ENCODE measurements around the gene RTF1.
"Not testable (repeated sequence)": the region's sequence is repeated elsewhere in the genome, so short reads cannot be mapped to it uniquely, and the experiment has no call there.

RTF1 gene

GRCh38 chr15:41416742-41417417 is at the start of gene RTF1:
Gene RTF1 (plus strand): TSS chr15:41417095. CDS start chr15:41417116, 21 bp downstream.
- DNase-seq = peak; percentile 28

DNA sequence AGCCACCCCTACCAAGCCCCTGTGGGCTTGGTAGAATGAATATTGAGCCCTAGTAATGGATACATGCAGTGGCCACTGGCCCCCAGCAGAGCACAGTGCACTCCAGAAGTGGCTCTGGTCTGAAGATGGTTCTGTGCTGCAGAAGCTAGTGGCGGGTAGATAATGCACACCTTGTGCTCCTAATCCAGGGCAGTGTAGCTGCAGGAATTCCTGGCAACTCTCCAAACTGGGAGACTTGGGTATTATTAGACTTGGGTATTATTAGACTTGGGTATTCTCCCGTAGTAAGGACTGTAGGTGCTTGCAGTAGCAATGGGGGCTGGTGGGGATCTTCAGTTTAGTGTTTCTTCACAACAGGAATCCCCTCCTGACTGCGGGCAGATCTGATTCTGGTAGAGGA is 49.5 kb upstream of the RTF1 start:
- no peak for DNase-seq

DNA sequence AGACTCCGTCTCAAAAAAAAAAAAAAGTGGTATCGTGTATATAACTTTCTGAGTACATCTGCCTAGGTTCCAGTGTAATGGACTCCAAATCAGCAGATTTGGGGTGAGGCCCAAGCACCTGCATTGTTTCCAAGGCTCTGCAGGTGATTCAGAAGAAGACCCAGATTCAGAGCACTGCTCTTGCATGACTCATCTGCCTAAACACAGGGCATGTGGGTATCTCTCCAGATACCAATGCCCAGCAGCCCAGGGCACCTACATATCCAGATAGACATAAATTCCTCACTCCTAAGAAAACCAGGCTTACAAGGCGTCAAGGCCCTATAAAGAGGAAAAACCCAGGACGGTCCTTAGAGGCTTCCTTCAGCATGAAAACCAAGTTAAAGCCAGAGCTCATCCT is 38.9 kb upstream of the RTF1 start:
- no peak for DNase-seq

DNA sequence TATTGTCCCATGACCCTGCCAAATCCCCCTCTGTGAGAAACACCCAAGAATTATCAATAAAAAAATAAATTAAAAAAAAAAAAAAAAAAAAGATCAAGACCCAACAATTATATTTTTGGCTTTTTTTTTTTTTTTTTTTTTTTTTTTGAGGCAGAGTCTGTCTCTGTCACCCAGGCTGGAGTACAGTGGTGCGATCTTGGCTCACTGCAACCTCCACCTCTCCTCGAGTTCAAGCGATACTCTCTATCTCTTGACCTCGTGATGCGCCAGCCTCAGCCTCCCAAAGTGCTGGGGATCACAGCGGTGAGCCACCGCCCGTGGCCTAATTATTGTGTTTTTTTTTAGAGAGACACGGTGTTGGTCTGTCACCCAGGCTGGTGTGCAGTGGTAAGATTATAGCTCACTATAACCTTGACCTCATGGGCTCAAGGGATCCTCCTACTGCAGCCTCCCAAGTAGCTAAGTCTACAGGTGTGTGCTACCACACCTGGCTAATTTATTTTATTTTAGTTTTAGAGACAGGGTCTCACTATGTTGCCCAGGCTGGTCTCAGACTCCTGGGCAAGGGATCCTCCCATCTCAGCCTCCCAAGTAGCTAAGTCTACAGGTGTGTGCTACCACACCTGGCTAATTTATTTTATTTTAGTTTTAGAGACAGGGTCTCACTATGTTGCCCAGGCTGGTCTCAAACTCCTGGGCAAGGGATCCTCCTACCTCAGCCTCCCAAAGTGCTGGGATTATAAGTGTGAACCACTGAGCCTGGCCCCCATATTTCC is 32.7 kb upstream of the RTF1 start:
- not testable (repeated sequence) for DNase-seq

DNA sequence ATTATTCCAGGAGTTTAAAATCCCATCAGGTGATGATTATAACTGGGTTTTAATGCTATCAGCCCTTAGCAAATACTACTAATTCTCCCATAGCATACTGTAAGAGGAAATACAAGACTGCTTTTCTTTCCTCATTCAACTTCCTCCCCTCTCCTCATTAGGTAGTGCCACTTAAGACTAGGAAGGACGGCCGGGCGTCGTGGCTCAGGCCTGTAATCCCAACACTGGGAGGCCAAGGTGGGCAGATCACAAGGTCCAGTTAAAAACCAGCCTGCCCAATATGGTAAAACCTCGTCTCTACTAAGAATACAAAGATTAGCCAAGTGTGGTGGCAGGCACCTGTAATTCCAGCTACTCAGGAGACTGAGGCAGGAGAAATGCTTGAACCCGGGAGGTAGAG is 29.2 kb upstream of the RTF1 start:
- DNase-seq = no peak

DNA sequence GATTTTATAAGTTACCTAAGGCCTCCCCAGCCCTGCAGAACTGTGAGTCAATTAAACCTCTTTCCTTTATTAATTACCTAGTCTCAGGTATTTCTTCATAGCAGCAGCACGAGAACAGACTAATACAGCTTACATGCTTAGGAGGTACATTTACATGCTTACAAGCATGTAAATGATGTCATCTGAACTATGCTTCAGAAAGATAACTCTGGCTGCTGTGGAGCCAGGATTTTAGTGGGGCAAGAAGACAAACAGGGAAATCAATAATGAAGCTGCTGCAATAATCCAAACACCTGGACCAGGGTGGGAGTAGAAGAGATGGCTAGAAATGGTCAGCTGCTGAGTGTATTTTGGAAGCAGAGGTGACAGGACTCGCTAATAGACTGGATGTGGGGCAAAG is 24.2 kb upstream of the RTF1 start:
- no peak for DNase-seq

GRCh38 chr15:41394924-41395323 is 22.0 kb upstream of the RTF1 start:
- DNase-seq = no peak

- DNase-seq = no peak
Measured at GRCh38 chr15:41396111-41396510, 20.8 kb upstream of the RTF1 start.

DNA sequence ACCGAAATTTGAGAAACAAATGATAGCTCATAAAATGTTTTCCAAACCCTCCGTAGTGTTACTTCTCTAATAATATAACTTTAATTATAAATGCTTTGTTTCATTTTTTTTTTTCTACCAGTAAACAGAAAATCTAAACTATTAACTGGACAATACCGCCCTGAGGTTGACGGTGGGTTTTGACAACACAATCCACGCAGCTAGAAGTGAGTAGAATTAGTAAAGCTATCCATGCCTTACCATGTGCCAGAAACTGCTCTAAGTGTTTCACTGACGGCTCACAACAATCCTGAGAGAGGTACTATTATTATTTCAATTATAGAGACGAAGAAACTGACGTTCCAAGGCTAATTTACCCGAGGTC is 15.0 kb upstream of the RTF1 start:
- no peak for DNase-seq

DNA sequence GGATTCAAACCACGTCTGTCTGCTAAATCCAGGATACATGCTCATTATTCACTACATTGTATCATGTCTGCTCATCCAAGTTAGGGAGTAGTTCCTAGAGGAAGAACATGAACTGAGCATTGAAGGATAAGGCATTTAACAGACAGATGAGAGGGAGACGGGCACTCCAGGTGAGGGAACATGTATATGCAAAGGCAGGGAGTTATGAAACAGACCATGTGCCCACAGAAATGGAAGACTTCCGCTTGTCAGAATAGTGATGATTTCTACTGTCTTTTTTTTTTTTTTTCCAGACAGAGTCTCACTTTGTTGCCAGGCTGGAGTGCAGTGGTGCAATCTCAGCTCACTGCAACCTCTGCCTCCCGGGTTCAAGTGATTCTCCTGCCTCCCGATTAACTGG is 9.6 kb upstream of the RTF1 start:
- no peak for DNase-seq

- no peak for DNase-seq
Measured at GRCh38 chr15:41408234-41408641, 8.7 kb upstream of the RTF1 start.

- no peak for DNase-seq
Measured at GRCh38 chr15:41411031-41411430, 5.9 kb upstream of the RTF1 start.

DNA sequence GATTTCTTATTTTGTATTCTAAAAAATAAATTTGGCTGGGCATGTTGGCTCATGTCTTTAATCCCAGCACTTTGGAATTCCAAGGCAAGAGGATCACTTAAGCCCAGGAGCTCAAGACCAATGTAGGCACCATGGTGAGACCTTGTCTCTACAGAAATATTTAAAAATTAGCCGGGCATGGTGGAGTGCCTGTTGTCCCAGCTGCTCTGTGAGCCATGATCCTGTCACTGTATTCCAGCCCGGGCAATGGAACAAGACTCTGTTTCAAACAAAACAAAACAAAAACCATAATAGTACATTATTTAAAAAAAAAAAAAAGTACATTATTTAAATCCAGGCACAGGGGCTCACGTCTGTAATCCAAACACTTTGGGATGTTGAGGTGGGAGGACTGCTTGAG is 5.5 kb upstream of the RTF1 start:
- no peak for DNase-seq

DNA sequence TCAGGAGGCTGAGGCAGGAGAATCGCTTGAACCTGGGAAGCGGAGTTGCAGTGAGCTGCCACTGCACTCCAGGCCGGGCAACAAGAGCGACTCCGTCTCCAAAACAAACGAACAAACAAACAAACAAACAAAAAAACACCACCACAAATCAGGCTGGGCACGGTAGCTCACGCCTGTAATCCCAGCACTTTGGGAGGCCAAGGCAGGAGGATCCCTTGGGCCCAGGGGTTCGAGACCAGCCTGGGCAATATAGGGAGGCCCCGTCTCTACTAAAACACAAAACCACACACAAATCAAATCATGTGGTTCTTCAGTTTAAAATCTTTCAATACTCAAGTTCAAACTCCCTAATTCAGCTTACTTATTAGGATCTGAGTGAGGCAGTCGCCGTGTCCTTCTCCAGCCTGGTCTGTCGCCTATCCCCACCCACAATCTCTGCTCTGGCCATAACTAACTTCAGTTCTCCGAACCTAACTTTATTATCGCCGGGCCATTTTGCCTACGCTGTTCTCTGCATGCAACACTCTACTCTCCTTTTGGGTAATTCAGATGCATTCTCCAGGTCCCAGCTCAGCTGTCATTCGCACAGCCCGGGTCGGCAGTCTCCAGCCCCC is 660 bp upstream of the RTF1 start:
- no peak for DNase-seq

DNA sequence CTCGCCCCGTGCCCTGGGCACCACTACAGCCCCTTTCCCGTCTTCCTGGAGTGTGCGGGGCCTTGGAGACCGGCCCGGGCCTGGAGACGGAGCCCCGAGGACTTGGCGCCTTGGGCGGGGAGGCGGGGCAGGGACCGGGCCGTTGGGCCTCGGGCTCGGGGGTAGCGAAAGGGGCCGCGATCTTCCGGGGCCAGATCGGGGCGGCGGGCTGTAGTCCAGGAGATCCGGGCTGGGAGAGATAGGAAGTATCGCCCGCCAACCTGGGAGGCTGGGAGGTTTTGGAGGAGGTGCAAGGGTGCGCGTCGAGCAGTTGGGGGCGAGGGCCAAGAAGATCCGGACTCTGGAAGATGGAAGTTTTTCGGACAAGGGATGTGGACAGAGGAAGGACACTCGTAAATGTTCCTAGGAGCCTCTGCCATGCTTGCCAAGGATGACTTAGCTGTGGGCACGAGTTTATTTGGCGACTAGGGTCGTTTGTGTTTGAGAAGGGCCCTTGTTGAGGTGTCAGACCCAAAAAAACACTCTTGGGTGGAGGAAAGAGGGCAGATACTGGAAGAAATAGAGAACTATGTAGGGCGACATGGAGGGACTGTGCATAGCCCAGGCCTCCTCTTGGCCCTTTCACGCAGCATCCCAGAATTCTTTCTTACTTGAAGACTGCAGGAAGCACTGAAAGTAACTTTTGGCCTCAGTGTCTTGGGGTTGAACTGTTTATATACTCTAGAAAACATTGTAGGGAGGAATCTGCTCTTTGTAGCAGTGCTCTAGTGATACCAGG is 712 bp downstream of the RTF1 start:
- no peak for DNase-seq

DNA sequence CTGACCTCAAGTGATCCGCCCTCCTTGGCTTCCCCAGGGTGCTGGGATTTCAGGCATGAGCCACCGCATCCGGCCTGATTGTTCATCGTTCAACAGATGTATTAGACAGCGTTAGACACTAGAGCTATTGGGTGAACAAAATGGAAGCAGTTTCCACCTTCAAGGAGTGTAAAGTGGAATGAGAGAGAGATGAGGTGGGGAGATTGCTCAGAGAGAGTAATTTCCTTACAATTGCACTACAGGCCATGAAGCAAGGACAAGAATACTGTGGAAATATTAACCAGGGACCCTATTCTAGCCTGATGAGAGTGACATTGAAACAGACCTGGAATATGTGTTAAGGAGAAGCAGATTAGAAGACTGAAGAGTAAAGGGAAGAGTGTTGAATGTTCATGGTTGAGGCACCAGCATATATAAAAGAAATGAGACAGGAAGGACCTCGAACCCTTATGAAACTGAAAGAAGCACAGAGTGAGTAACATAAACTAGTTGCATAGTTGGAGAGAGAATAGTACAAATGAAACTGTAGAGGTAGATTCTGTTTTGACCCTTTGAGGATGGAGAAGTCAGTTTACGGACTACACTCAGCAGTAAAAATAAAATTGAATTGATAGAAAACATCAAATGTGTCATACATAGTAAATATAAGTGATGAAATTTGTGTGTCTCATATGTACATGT is 7.2 kb downstream of the RTF1 start:
- DNase-seq = no peak

- DNase-seq = no peak
Measured at GRCh38 chr15:41424809-41425208, 7.9 kb downstream of the RTF1 start.

DNA sequence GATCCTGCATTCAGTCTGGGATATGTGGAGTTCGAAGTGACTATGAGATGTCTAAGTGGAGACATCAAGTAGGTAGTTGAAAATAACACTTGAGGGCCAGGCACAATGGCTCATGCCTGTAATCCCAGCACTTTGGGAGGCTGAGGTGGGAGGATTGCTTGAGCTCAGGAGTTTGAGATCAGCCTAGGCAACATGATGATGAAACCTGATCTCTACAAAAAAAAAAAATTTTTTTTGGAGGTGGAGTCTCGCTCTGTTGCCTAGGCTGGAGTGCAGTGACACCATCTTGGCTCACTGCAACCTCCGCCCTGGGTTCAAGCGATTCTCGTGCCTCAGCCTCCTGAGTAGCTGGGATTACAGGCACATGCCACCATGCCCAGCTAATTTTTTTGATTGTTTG is 9.0 kb downstream of the RTF1 start:
- DNase-seq = not testable (repeated sequence)

- DNase-seq = no peak
Measured at GRCh38 chr15:41429003-41429890, 12.4 kb downstream of the RTF1 start.

GRCh38 chr15:41435037-41435786 is 18.3 kb downstream of the RTF1 start:
- DNase-seq = no peak

DNA sequence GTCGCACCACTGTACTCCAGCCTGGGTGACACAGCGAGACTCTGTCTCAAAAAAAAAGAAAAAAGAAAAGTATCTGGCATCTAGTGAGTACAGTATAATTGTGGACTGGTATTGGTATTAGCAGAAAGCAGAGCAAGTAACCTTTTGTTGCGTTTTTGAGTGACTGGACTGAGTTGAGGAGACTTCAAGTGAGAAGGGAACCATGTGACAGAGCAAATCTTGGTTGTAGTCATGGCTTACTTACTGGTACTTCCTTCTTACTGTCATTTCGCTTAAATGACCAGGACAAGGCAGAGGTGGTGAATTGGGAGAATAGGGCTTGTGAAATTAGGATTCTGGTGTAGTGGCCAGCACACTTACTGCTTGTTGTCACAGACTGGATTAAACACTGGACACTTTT is 20.6 kb downstream of the RTF1 start:
- no peak for DNase-seq

Measured in NCI-H1417 treated with DMSO at 0.1 percent for 48 hours (cell line).